PFSK-1 (cell line): Measurements from ENCODE around the gene VPS13D.

Source experiments
- FOXP2 ChIP-seq: optimal IDR thresholded peaks from 2 replicates; pipeline ENCODE3; 2011; ENCODE audit warnings: borderline replicate concordance, control low read depth, inconsistent platforms; ENCODE audit not compliant: insufficient read depth; ENCODE audit errors: extremely low read length, extremely low read depth
- POLR2AphosphoS5 ChIP-seq: IDR thresholded peaks from 2 replicates; pipeline ENCODE4 v1.6.1; 2012; ENCODE audit warnings: low read depth, mild to moderate bottlenecking, control low read depth, low read length, moderate library complexity
- SIN3A ChIP-seq: IDR thresholded peaks from 2 replicates; pipeline ENCODE4 v1.6.1; 2012; ENCODE audit warnings: mild to moderate bottlenecking, low read length, moderate library complexity, borderline replicate concordance; ENCODE audit not compliant: insufficient read depth
- TAF1 ChIP-seq: IDR thresholded peaks from 2 replicates; pipeline ENCODE4 v1.6.1; 2012; ENCODE audit warnings: low read length, control low read depth, borderline replicate concordance; ENCODE audit not compliant: insufficient read depth
- TF ChIP-seq, protein P1 (sequence below), 2 experiments: IDR thresholded peaks; 2 replicates each; pipeline versions ENCODE4 v1.6.1 to v1.8.0; 2011 to 2012; ENCODE audit warnings: low read depth in 2 of 2, low read length in 2 of 2, control low read depth in 1 of 2, inconsistent platforms in 1 of 2, mild to moderate bottlenecking in 1 of 2, moderate library complexity in 1 of 2; ENCODE audit not compliant: insufficient read depth in 1 of 2

Gene VPS13D

DNA sequence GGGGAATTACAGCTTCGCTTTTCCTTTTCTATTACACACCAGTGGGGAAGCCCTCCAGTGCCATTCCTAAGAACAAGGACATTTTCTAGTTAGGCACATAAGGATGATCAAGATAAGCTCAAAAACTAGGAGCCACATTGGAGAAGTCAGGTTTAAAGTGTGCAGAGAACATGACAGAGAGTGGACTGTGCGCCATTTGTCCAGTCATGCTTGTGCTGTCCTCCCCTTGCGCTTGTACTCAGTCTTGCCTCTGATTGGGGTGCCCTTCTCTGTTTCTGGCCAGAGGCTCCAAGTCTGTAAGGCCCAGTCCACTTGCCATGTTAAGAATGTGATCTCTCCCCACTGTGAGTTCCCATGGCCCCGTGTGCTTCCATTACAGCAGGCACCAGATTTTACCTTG lies 198.5 kb downstream of the VPS13D start:
- TF ChIP-seq POLR2AphosphoS5: no peak
- no peak for TF ChIP-seq SIN3A
- TF ChIP-seq TAF1: no peak
- no peak for TF ChIP-seq FOXP2
- TF ChIP-seq, protein P1, sequence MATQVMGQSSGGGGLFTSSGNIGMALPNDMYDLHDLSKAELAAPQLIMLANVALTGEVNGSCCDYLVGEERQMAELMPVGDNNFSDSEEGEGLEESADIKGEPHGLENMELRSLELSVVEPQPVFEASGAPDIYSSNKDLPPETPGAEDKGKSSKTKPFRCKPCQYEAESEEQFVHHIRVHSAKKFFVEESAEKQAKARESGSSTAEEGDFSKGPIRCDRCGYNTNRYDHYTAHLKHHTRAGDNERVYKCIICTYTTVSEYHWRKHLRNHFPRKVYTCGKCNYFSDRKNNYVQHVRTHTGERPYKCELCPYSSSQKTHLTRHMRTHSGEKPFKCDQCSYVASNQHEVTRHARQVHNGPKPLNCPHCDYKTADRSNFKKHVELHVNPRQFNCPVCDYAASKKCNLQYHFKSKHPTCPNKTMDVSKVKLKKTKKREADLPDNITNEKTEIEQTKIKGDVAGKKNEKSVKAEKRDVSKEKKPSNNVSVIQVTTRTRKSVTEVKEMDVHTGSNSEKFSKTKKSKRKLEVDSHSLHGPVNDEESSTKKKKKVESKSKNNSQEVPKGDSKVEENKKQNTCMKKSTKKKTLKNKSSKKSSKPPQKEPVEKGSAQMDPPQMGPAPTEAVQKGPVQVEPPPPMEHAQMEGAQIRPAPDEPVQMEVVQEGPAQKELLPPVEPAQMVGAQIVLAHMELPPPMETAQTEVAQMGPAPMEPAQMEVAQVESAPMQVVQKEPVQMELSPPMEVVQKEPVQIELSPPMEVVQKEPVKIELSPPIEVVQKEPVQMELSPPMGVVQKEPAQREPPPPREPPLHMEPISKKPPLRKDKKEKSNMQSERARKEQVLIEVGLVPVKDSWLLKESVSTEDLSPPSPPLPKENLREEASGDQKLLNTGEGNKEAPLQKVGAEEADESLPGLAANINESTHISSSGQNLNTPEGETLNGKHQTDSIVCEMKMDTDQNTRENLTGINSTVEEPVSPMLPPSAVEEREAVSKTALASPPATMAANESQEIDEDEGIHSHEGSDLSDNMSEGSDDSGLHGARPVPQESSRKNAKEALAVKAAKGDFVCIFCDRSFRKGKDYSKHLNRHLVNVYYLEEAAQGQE (IDR thresholded peaks at IDR 0.05; ENCODE audit: insufficient read depth in 1 of 2, low read depth in 2 of 2, low read length in 2 of 2): no peak

DNA sequence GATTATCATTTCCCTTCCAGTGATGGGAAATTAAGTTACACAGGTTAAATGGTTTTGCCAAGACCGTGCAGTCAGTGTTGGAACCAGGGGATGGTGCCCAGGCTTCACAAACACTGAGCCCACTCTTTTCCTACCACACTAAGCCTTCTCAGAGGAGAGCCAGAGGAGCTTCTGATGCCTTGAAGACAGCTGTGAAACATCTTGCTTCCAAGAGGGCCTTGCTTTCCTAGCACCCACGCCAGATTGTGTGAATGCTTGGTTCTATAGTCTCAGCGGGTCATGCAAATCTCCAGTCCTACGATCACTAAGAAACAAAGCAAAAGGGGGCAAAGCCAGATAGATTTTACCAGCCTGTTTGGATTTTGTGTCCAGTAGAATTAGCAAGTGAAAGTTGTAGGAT lies 200.7 kb downstream of the VPS13D start:
- TF ChIP-seq SIN3A (no peak), FOXP2 (no peak), TAF1 (no peak), POLR2AphosphoS5 (no peak)
- TF ChIP-seq, protein P1 (IDR thresholded peaks at IDR 0.05; ENCODE audit: insufficient read depth in 1 of 2, low read depth in 2 of 2, low read length in 2 of 2): no peak

DNA sequence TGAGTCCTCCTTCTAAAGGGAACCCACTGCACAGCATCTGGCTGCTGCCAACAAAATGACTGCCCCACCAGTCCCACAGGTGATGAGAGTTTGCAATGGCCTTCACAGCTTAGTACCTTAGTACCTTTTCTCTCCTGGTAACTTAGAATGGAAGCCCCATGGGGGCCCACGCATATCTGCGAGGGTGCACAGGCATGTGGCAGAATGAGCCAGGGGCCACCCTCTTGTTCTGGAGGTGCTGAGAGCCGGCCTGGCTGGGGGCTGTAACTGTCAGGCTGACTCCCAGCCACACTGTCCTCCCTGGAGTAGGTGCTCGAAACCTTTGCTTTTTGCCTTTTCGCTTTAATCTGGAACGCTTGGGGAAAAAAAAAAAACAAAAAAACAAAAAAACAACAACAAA lies 203.1 kb downstream of the VPS13D start:
- TF ChIP-seq TAF1 (no peak), SIN3A (no peak), POLR2AphosphoS5 (no peak), FOXP2 (no peak)
- TF ChIP-seq, protein P1 (IDR thresholded peaks at IDR 0.05; ENCODE audit: insufficient read depth in 1 of 2, low read depth in 2 of 2, low read length in 2 of 2): no peak

DNA sequence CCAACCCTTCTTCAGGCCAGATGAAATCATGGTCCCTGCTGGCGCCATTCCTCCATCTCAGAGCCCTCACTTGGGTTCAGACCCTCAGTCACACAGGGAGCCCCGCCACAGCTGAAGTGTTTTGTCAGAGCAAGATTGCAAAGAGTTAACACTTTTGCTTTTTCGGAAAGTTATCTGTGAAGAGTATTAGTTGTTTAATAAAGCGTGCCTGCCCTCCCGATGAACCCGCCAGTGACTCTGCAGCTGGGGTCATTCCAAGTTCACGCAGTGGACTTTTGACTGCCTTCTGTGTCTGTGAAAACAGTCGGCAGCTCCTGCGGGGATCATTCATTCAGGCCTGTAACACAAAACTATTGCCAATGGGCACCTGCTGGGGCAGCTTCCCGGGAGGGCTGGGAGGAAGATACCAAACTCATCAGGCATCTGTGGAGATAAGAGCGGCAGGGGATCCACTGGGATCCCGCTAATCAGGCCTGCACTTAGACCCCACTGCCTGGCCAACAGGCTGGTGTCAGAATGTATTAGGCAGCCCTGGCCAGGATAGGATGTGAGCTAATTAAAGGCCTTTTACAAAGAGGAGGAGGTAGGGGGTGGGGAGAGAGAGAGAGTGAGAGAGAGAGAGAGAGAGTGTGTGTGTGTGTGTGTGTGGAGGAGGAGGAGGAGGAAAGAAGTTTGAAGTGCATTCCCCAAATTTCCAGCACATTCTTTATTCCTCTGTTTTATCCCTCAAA lies 203.7 kb downstream of the VPS13D start:
- TF ChIP-seq SIN3A (no peak), TAF1 (no peak), FOXP2 (no peak), POLR2AphosphoS5 (no peak)
- TF ChIP-seq, protein P1 (IDR thresholded peaks at IDR 0.05; ENCODE audit: insufficient read depth in 1 of 2, low read depth in 2 of 2, low read length in 2 of 2): no peak
